HepG2 (cell line): ENCODE measurements around the gene SYNM. TPM values are rescaled to one million over a fixed set of nuclear protein-coding genes. Genes with fewer than 3 reads are reported as not detected.

Experiments
- BRF2 ChIP-seq: sonication (generic); formaldehyde crosslinking; IDR thresholded peaks from 2 replicates; pipeline ENCODE4 v1.8.1; 2022; ENCODE audit warnings: mild to moderate bottlenecking, missing genetic modification reagents
- CBX1 ChIP-seq: IDR thresholded peaks from one replicate; pipeline ENCODE4 v1.6.1; 2016; ENCODE audit warnings: antibody characterized with exemption, low read depth
- DNMT1 ChIP-seq: sonication (generic); formaldehyde crosslinking; IDR thresholded peaks from 2 replicates; pipeline ENCODE4 v1.5.1; 2020; ENCODE audit warnings: mild to moderate bottlenecking, missing genetic modification reagents
- EP300 ChIP-seq, 3 experiments: sonication (generic) in 1 of 3; formaldehyde crosslinking in 1 of 3; IDR thresholded peaks; 2 replicates each; pipeline versions ENCODE4 v1.5.1 to v1.6.1; 2011 to 2020; ENCODE audit warnings: low read depth in 2 of 3, low read length in 2 of 3, borderline replicate concordance in 1 of 3, improper control_type of control experiment in 1 of 3, mild to moderate bottlenecking in 1 of 3, missing genetic modification reagents in 1 of 3, moderate library complexity in 1 of 3
- ETS1 ChIP-seq: sonication (generic); formaldehyde crosslinking; IDR thresholded peaks from 2 replicates; pipeline ENCODE4 v1.4.0; 2020; ENCODE audit warnings: missing genetic modification reagents
- FOXM1 ChIP-seq: sonication (generic); formaldehyde crosslinking; IDR thresholded peaks from 2 replicates; pipeline ENCODE4 v1.5.0; 2020; ENCODE audit warnings: missing genetic modification reagents
- ISX ChIP-seq: sonication (generic); formaldehyde crosslinking; conservative IDR thresholded peaks from 2 replicates; pipeline ENCODE4 v1.5.0; 2020; ENCODE audit warnings: missing genetic modification reagents
- JUN ChIP-seq: sonication (generic); formaldehyde crosslinking; IDR thresholded peaks from 2 replicates; pipeline ENCODE4 v1.4.0; 2020; ENCODE audit warnings: mild to moderate bottlenecking, missing genetic modification reagents
- NAIF1 ChIP-seq: sonication (generic); formaldehyde crosslinking; IDR thresholded peaks from 2 replicates; pipeline ENCODE4 v1.5.0; 2020; ENCODE audit warnings: mild to moderate bottlenecking, missing genetic modification reagents, borderline replicate concordance
- NR2F2 ChIP-seq: IDR thresholded peaks from 2 replicates; pipeline ENCODE4 v1.6.1; 2012; ENCODE audit warnings: low read depth, inconsistent platforms, borderline replicate concordance
- SATB2 ChIP-seq: sonication (generic); formaldehyde crosslinking; IDR thresholded peaks from 2 replicates; pipeline ENCODE4 v1.5.0; 2020; ENCODE audit warnings: missing genetic modification reagents
- SP1 ChIP-seq, 2 experiments: fragments of 450-650 bp in 1 of 2; sonication (generic) in 1 of 2; formaldehyde crosslinking in 1 of 2; IDR thresholded peaks; 2 replicates each; pipeline versions ENCODE4 v1.4.0 to v1.6.1; 2016 to 2020; ENCODE audit warnings: missing genetic modification reagents in 1 of 2
- SP4 ChIP-seq: sonication (generic); formaldehyde crosslinking; IDR thresholded peaks from 2 replicates; pipeline ENCODE4 v1.8.1; 2023; ENCODE audit warnings: mild to moderate bottlenecking, missing genetic modification reagents
- SRY ChIP-seq: sonication (generic); formaldehyde crosslinking; IDR thresholded peaks from 2 replicates; pipeline ENCODE4 v1.8.0; 2022; ENCODE audit warnings: mild to moderate bottlenecking, missing genetic modification reagents
- ZNF296 ChIP-seq: sonication (generic); formaldehyde crosslinking; conservative IDR thresholded peaks from 2 replicates; pipeline ENCODE4 v1.5.0; 2020; ENCODE audit warnings: mild to moderate bottlenecking, missing genetic modification reagents
- ZNF678 ChIP-seq: sonication (generic); formaldehyde crosslinking; IDR thresholded peaks from 2 replicates; pipeline ENCODE4 v1.4.0; 2020; ENCODE audit warnings: mild to moderate bottlenecking, missing genetic modification reagents
- ZNF747 ChIP-seq: sonication (generic); formaldehyde crosslinking; IDR thresholded peaks from 2 replicates; pipeline ENCODE4 v1.8.1; 2023; ENCODE audit warnings: missing genetic modification reagents, mild to moderate bottlenecking, borderline replicate concordance
- ZNF83 ChIP-seq: sonication (generic); formaldehyde crosslinking; IDR thresholded peaks from 2 replicates; pipeline ENCODE4 v1.4.0; 2020; ENCODE audit warnings: missing genetic modification reagents, mild to moderate bottlenecking, borderline replicate concordance
- polyA plus RNA-seq, 8 experiments: library from polyadenylated mRNA; depleted of rRNA in 3 of 8; stranded (reverse) in 7 of 8; unstranded in 1 of 8; fragments of >200 nt; fragmentation: Illumina TruSeq in 4 of 8; extraction: Trizol in 4 of 8; gene quantifications; 2 replicates each; pipeline versions ENCODE4 v1.2.1 to v1.2.3, GENCODE V29; 2011 to 2016; ENCODE audit warnings: low read depth in 4 of 8, missing spikeins in 1 of 8, mixed read lengths in 1 of 8; ENCODE audit not compliant: insufficient read depth in 1 of 8
- total RNA-seq, 5 experiments: library from RNA; depleted of rRNA; stranded (reverse); fragments of >200 nt; fragmentation: Illumina TruSeq; extraction: Trizol; gene quantifications; 2 replicates each; pipeline ENCODE4 v1.2.3, GENCODE V29; 2016; ENCODE audit warnings: low read depth in 1 of 5
- TF ChIP-seq, protein P1 (sequence below): sonication (generic); formaldehyde crosslinking; IDR thresholded peaks from 2 replicates; pipeline ENCODE4 v1.4.0; 2020; ENCODE audit warnings: missing genetic modification reagents
- TF ChIP-seq, protein P2 (sequence below): sonication (generic); formaldehyde crosslinking; IDR thresholded peaks from 2 replicates; pipeline ENCODE4 v1.4.0; 2020; ENCODE audit warnings: mild to moderate bottlenecking, missing genetic modification reagents
- TF ChIP-seq, protein P3 (sequence below): sonication (generic); formaldehyde crosslinking; IDR thresholded peaks from 2 replicates; pipeline ENCODE4 v1.4.0; 2020; ENCODE audit warnings: mild to moderate bottlenecking, missing genetic modification reagents
- TF ChIP-seq, protein P4 (sequence below): sonication (generic); formaldehyde crosslinking; IDR thresholded peaks from 2 replicates; pipeline ENCODE4 v1.4.0; 2020; ENCODE audit warnings: missing genetic modification reagents

The SYNM gene
- total and polyA plus RNA-seq, 2 of the 13 experiments (the other 11 are each of a cell fraction or from before 2014, with no cell fraction given), result 1.1 to 3.7 TPM

GRCh38 chr15:99104788-99105513 lies at the start of gene SYNM (continued):
- TF ChIP-seq SP4 (CRISPR knock-in tag) (peak; percentile 83; the same call in 1 of the 2 replicates), ISX (CRISPR knock-in tag) (no peak), ZNF83 (no peak), ZNF747 (CRISPR knock-in tag) (no peak), ETS1 (CRISPR knock-in tag) (0 out of 2 replicates have a peak, but pooled peaks have one; percentile 25), NR2F2 (no peak), SRY (CRISPR knock-in tag) (peak; percentile 37; the same call in 1 of the 2 replicates), CBX1 (peak; percentile 36), FOXM1 (CRISPR knock-in tag) (no peak), SP1 (IDR thresholded peaks at IDR 0.05) (no peak), SP1 (CRISPR knock-in tag; IDR thresholded peaks at IDR 0.05) (peak; percentile 57; the same call in 1 of the 2 replicates), NAIF1 (CRISPR knock-in tag) (no peak), SATB2 (no peak), JUN (0 out of 2 replicates have a peak, but pooled peaks have one; percentile 21), DNMT1 (peak; percentile 84; the same call in 1 of the 2 replicates), ZNF678 (CRISPR knock-in tag) (peak; percentile 91; the same call in 1 of the 2 replicates), BRF2 (CRISPR knock-in tag) (peak; percentile 91; the same call in 1 of the 2 replicates), ZNF296 (CRISPR knock-in tag) (no peak), EP300 (IDR thresholded peaks at IDR 0.05; ENCODE audit: low read depth in 2 of 2, low read length in 2 of 2) (no peak), EP300 (CRISPR knock-in tag; IDR thresholded peaks at IDR 0.05; ENCODE audit: borderline replicate concordance) (no peak)
- TF ChIP-seq, protein P1, sequence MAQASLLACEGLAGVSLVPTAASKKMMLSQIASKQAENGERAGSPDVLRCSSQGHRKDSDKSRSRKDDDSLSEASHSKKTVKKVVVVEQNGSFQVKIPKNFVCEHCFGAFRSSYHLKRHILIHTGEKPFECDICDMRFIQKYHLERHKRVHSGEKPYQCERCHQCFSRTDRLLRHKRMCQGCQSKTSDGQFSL (CRISPR knock-in tag), result no peak
- TF ChIP-seq, protein P2, sequence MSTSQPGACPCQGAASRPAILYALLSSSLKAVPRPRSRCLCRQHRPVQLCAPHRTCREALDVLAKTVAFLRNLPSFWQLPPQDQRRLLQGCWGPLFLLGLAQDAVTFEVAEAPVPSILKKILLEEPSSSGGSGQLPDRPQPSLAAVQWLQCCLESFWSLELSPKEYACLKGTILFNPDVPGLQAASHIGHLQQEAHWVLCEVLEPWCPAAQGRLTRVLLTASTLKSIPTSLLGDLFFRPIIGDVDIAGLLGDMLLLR, result peak; percentile 76
- TF ChIP-seq, protein P3, sequence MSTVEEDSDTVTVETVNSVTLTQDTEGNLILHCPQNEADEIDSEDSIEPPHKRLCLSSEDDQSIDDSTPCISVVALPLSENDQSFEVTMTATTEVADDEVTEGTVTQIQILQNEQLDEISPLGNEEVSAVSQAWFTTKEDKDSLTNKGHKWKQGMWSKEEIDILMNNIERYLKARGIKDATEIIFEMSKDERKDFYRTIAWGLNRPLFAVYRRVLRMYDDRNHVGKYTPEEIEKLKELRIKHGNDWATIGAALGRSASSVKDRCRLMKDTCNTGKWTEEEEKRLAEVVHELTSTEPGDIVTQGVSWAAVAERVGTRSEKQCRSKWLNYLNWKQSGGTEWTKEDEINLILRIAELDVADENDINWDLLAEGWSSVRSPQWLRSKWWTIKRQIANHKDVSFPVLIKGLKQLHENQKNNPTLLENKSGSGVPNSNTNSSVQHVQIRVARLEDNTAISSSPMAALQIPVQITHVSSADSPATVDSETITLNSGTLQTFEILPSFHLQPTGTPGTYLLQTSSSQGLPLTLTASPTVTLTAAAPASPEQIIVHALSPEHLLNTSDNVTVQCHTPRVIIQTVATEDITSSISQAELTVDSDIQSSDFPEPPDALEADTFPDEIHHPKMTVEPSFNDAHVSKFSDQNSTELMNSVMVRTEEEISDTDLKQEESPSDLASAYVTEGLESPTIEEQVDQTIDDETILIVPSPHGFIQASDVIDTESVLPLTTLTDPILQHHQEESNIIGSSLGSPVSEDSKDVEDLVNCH (CRISPR knock-in tag), result no peak
- TF ChIP-seq, protein P4, sequence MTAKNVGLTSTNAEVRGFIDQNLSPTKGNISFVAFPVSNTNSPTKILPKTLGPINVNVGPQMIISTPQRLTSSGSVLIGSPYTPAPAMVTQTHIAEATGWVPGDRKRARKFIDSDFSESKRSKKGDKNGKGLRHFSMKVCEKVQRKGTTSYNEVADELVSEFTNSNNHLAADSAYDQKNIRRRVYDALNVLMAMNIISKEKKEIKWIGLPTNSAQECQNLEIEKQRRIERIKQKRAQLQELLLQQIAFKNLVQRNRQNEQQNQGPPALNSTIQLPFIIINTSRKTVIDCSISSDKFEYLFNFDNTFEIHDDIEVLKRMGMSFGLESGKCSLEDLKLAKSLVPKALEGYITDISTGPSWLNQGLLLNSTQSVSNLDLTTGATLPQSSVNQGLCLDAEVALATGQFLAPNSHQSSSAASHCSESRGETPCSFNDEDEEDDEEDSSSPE (CRISPR knock-in tag), result peak; percentile 70
